ACHN (cell line): Measurements from ENCODE around the gene UNC79.
"Not testable (repeated sequence)": the region's sequence is repeated elsewhere in the genome, so short reads cannot be mapped to it uniquely, and the experiment has no call there.

Experiments used
- DNase-seq: peaks from one replicate; pipeline ENCODE4 v3.0.0-alpha.2; 2015
- in situ Hi-C: cut with HindIII; loops from 2 replicates; pipeline ENCODE4 v1.10.0; 2017; ENCODE audit warnings: low sequenced_read_pairs, low pct_ligation_motif_present, low pct_unique_long_range_greater_than_20kb

UNC79 gene

DNA sequence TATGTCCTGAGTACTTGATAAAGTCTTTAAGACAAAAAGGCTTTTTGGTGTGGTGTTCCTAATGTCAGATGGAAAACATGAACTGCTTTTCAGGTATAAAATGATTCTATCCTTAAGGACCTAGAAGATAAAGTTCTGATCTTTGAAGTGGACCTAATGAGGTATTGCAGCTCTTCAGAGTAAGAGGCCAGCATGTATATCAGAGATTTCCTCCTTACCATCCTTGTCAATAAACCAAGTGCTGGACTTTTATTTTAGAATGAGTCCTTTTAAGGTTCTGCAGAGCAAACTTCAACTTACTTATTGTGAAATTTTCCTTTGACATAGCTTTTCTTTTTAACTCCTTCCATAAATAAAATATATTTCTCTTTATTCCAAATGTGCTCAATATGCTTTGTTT lies 50.1 kb downstream of the UNC79 start:
- DNase-seq, result no peak
- in situ Hi-C loops, result no loop called here

DNA sequence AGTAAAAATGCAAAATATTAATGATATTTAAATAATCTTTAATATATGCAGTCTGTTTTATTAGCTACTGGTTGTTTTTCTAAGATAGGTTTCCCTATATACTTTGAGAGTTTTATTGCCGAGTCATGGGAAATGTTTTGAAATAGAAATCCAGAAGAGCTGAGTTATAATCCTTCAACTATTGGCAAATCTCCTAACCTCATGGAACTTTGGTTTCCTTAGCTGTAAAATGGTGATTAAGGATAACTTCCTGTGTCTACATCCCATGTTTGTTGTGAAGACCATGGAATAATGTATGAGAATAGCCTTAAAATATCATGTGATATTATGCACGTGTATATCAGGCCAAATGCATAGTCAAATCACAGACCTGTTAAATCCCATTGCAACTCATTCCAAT lies 51.0 kb downstream of the UNC79 start:
- no peak for DNase-seq
- in situ Hi-C loops, result no loop called here

DNA sequence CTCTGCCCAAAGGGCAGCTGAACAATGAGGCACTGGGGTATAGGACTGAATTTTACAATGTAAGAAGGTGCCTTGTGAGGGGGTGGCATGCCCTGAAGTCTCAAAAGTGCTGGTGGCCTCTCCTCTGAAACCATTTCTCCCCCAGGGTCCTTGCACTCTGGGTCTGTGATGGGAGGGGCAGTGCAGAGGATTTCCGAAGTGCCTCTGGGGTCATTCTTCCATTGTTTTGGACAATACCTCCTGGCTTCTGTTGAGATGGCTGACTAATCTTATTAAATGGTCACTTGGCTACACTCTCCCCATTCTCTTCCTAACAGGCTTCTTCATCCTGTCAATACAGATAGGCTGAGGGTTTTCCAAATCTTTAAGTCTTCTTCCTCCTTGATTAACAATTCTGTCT lies 59.3 kb downstream of the UNC79 start:
- DNase-seq, result no peak
- in situ Hi-C loops, result no loop called here

DNA sequence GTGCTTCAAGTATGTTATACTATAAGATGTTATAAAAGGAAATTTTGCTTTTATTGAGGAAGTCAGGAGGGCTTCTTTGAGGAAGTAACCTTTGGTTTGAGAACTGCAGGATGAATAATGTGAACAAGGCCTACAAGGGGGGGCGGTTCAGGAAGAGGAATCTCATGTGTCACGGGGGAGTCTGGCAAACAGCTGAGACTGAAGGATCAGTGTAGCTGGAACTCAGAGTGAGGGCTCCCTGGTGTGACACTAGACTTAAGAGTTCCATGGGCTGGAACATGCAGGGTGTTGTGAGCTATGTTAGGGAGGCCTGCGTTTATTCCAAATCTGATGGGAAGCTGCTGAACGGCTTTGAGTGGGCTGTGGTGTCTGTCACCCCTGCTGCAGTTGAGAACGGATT lies 62.3 kb downstream of the UNC79 start:
- in situ Hi-C loops, result no loop called here
- no peak for DNase-seq

DNA sequence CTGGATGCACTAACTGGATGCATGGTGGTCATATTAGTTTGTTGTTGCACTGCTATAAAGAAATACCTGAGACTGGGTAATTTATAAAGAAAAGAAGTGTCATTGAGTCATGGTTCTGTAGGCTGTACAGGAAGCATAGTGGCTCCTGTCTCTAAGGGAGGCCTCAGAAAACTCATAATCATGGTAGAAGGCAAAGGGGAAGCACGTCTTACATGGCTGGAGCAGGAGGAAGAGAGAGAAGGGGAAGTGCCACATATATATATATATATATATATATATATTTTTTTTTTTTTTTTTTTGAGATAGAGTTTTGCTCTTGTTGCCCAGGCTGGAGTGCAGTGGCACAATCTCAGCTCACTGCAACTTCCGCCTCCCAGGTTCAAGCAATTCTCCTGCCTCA lies 62.9 kb downstream of the UNC79 start:
- in situ Hi-C loops, DNase-seq: not testable (repeated sequence)

DNA sequence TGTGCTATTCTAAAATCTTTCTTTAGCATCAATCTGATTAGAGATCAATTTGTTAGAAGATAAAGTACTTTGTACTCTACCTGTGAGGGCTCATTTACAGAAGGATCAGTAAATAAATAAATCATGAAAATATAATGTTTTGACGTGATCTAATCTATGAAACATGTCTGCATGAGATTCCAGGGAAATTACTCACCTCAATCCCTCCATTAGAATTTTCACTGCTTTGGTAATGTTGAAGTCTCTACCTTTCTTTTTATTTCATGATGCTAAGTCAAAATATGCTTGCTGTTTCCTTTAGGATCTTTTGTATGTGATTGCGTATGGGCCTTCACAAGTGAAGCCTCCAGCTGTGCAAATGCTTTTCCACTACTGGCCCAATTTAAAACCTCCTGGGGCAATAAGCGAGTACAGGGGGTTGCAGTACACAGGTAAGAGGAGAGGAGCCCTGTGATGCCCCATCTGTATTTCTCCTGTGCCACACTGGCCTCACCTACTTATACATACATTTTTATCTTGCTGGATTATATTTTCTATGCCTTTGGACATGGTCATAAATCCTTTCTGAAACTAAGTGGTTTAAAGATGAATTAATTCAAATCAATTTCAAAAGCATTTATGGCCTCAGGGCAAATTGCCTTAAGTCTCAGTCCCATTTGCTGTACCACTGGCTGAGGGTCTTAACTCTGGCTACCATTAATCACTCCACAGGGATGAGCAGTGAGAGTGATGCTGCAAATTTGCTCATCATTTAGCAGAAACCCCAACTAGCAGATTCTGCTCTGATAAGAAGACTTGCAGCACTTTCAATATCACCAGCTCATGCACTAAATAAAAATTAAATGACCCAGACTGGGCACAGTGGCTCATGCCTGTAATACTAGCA lies 66.4 kb downstream of the UNC79 start:
- in situ Hi-C loops, result no loop called here
- DNase-seq, result no peak

DNA sequence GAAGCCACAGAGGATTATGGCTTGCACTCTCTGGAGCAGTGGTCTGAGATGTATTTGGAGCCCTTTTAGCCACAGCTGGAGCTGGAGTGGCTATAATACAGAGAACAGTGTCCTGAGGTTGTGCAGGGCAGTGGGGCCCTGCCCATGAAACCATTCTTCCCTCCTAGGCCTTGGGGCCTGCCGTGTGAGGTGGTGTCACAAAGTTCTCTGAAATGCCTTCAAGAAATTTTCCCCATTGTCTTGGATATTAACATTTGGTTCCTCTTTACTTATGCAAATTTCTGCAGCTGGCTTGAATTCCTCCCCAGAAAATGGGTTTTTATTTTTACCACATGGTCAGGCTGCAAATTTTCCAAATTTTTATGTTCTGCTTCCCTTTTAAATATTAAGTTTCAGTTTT lies 79.3 kb downstream of the UNC79 start:
- DNase-seq, result no peak
- in situ Hi-C loops, result no loop called here

DNA sequence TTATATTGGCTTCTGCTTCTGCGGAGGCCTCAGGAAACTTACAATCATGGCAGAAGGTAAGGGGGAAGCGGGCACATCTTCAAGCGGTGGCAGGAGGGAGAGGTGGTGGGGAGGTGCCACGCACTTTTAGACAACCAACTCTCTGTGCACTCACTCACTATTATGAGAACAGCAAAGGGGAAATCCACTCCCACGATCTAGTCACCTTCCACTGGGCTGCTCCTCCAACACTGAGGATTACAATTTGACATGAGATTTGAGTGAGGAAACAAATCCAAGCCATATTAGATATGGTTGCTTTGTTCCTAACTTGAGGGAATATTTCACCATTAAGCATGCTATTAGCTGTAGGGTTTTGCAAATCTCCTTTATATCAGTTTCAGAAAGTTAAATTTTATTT lies 80.3 kb downstream of the UNC79 start:
- no peak for DNase-seq
- in situ Hi-C loops, result no loop called here

DNA sequence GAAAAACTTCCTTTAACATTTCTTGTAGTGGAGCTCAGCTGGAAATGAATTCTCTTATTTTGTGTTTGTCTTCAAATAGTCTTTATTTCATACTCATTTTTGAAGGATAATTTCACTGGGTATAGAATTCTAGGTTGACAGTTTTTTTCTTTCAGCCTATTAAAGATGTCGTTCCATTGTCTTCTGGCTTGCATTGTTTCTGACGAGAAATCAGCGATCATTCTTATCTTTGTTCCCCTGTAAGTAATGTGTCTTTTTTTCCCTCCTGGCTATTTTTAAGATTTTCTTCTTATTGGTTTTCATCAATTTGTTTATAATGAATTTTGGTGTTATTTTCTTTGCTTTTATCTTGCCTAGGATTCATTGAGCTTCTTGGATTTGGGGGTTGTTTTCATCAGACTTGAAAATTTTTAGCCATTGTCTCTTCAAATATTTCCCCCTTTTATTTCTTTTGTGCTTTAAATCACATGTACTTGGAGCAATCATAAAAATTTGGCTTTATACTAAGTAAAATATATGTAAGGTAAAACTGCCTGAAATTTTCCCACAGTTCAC lies 89.4 kb downstream of the UNC79 start:
- in situ Hi-C loops, result no loop called here
- DNase-seq, result peak; percentile 3

DNA sequence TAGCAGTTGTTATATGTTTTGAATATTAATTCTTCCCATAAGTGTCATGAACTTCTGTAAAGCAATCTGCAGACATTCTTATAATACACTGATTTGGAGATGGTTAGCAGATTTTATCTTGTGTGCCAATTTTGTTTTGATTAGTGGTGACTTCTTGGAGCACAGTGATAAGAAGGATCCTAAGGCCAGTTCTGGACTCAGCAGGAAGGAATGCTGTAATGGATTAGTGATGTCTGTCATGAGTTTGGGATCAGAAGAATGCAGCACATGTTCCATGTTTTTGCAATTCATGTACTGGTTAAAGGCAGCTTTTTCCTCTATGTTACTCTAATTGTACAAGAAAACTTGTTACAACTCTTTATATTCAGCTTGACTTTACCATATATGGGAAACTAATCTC lies 91.5 kb downstream of the UNC79 start:
- DNase-seq, result no peak
- in situ Hi-C loops, result no loop called here

DNA sequence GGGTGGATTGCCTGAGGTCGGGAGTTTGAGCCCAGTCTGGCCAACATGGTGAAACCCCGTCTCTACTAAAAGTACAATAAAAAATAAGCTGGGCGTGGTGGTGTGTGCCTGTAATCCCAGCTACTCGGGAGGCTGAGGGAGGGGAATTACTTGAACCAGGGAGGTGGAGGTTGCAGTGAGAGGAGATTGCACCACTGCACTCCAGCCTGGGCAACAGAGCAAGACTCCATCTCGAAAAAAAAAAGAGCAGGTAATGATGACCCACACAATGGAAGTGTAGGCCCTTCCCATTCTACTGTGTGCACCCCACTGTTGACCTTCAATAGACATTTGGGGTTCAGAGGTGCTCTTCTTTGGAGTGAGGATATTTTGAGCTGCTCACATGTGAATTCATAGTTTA lies 94.5 kb downstream of the UNC79 start:
- DNase-seq, in situ Hi-C loops: not testable (repeated sequence)

DNA sequence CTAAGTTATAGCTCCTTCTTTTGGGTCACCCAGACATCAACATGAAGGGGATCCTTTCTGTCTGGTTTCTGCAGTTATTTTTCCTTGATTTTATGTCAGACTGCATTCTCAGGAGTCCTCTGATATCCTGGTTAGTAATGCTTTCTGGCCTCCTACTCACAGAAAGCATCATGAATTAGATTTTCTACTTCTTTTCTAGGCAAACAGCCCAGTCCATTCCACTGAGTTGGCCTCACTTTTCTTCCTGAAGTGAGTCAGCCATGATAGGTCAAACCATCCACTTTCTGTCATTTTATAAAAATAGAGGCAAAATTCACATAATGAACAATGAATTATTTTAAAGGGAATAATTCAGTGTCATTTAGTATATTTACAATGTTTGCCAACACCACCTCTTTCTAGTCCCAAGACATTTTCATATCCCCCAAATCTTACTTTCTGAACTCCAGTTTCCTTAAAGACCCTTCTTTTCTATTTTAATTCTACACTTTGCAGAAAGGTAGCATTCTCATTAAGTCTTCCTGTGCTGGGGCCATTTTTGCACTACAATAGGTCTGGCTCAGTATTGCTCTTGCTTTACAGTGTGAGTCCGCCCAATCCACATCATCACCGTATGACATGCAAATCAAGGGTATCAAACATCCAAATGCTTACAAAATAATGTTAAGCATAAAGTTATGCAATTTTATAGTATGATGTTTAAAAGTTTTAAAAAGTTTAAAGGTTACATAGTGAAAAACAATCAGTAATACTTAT lies 95.1 kb downstream of the UNC79 start:
- DNase-seq, result no peak
- in situ Hi-C loops, result no loop called here

DNA sequence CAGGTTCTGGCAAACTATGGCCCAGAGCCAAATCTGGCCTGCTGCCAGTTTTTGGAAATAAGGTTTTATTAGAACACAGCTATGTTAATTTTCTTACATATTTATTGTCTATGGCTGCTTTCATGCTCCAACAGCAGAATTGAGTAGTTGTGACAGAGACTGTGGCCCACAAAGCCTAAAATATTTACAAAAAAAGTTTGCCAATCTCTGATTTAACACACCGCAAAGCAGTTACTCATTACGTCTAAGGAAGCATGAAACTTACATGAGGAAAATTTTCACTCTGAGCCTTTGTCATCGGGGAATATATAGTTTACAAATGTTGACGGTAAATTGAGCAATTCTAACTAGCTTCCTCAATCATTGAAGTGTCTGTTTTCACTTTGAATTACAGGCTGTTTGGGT lies 96.5 kb downstream of the UNC79 start:
- in situ Hi-C loops, result no loop called here
- DNase-seq, result no peak

DNA sequence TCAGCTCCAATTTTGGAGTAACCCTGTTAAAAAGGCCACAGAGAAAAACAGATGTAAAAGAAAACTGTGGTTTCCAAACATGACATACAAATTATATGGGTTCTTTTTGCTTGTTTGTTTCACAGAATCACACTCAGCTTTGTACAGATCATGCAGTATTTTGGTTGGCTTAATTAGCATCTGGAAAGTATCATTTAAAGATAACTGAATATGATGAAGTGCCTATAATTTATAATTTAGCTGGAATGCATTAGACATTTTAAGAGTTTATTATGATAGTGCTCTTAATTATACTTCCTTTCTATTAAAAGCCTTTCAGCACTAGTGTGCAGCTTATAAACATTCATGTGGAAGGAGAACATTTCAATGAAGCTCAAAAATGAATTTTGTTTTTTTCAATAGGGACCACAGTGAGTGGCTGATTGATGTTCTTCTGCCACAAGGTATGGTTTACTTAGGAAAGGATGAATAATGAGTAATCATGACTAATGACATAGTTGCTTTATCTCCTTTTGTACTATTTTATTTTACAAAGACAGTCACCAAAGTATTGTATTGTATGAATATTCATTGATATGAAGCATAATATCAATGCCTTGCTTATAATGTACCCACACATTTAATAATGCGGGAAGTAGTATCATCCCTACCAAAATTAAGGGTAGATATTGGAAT lies 98.3 kb downstream of the UNC79 start:
- DNase-seq, result no peak
- in situ Hi-C loops, result no loop called here

DNA sequence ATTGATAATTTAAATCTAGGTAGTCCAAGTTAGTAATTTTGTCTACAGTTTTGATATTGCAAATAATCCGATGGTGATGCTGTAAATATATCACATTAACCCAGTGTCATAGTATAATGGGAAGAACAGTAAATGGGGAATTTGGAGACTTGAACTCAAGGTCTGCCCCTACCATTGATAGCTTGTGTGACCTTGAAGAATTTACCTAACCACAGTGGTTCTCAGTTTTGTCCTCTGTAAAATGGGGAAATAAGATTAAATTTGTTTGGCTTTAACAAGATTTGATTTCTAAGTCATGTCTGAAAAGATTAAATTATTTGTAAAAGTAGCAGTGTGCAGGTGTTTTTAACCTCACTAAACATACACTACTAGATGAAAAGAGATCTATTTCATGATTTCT lies 100.9 kb downstream of the UNC79 start:
- no peak for DNase-seq
- in situ Hi-C loops, result no loop called here

DNA sequence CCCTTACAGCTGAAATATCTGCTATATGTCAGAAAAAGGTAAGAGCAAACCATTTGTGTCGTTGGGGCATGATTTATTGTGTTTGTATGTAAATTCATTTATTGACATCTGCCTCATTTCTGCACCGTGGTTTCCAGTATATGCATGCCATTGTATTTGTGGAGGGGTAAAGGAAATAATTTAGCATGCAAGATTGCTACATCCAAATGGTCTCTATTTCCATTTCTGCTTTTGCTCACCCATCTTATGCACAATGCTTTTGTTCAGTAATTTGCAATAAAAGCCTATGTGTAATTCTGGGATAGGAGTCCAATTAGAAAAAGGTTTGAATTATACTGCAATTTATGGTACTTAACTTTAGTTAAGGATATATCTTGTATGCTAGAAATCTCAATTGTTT lies 101.8 kb downstream of the UNC79 start:
- DNase-seq, result no peak
- in situ Hi-C loops, result no loop called here

DNA sequence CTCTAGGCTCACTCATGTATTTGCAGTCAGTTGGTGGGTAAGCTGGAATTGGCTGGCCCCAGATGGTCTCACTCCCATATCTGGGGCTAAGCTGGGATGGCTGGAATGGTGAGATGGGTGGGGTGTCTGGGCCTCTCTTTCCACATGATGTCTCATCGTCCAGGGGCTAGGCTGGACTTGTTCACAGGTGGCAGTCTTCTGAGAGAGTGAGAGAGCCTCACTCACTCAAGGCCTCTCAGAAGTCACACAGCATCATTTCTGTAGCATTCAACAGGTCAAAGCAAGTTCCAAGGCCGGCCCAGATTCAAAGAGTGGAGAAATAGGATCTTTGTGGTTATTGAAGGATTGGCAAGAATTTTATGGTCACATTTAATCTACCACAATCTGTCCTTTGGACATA lies 102.7 kb downstream of the UNC79 start:
- in situ Hi-C loops, result no loop called here
- DNase-seq, result no peak

DNA sequence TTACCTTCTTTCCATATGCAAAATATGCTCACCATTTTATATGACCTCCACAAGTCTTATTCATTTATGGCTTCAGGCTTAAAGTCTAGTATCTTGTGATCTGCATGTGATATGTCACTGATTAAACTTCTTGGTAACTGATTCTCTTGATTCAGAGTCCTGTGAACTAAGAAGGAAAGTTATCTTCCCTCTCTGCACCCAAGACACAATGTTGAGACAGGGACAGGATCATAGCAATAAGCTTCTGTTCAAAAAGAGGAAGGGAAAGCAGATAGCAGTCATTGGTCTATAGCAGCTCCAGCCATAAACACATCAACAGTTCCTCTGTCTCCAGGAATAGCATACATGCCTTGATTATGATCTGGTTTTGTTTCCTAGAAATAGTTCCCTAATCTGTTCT lies 103.1 kb downstream of the UNC79 start:
- no peak for DNase-seq
- in situ Hi-C loops, result no loop called here

DNA sequence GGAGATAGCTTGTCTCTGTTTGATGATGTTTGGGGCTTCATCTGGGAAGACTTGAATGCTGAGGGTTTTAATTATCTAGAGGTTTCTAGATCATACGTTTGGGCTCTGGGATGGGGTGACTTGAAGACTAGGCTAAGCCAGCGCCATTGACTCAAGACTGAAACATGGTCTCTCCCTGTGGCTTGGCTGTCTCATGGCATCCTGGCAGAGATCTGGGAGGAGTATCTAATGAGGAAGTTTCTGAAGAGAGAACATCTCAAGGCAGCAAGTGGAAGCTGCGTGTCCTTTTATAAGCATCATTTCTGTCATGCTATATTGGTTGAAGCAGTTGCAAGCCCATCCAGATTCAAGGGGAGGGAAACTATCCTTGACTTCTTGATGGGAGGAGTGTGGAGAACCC lies 104.8 kb downstream of the UNC79 start:
- in situ Hi-C loops, result no loop called here
- DNase-seq, result no peak
